HG02759 (cell line): ENCODE measurements around the gene ZNF519.
"Not testable (repeated sequence)": the region's sequence is repeated elsewhere in the genome, so short reads cannot be mapped to it uniquely, and the experiment has no call there.

Experiments
- ATAC-seq: cut with Tn5 transposase; IDR thresholded peaks from one replicate; pipeline ENCODE4 v1.9.1; 2021; ENCODE audit warnings: mild to moderate bottlenecking, moderate library complexity; ENCODE audit not compliant: unreplicated experiment

ZNF519 gene

GRCh38 chr18:14132271-14132700 lies at the start of gene ZNF519:
ZNF519 (minus strand) TSS chr18:14132435; CDS start chr18:14132277, 158 bp downstream.
- peak; percentile 100 for ATAC-seq

- ATAC-seq: no peak
These were observed 47.1 kb upstream of the ZNF519 start for GRCh38 chr18:14179306-14179705.

- ATAC-seq: peak; percentile 92
These were observed 46.3 kb upstream of the ZNF519 start for GRCh38 chr18:14178321-14179196.

GRCh38 chr18:14177540-14178320 lies 45.5 kb upstream of the ZNF519 start:
- ATAC-seq: not testable (repeated sequence)

GRCh38 chr18:14175404-14175803 lies 43.2 kb upstream of the ZNF519 start:
- ATAC-seq: not testable (repeated sequence)

- no peak for ATAC-seq
These were observed 42.5 kb upstream of the ZNF519 start for GRCh38 chr18:14174706-14175085.

GRCh38 chr18:14174002-14174705 lies 41.9 kb upstream of the ZNF519 start:
- ATAC-seq: not testable (repeated sequence)

- ATAC-seq: not testable (repeated sequence)
These were observed 41.1 kb upstream of the ZNF519 start for GRCh38 chr18:14173116-14173951.

GRCh38 chr18:14172142-14173115 lies 40.2 kb upstream of the ZNF519 start:
- not testable (repeated sequence) for ATAC-seq

- ATAC-seq: not testable (repeated sequence)
These were observed 39.3 kb upstream of the ZNF519 start for GRCh38 chr18:14171301-14172141.

- ATAC-seq: not testable (repeated sequence)
These were observed 38.3 kb upstream of the ZNF519 start for GRCh38 chr18:14170367-14171036.

- ATAC-seq: not testable (repeated sequence)
These were observed 30.7 kb upstream of the ZNF519 start for GRCh38 chr18:14162915-14163314.

GRCh38 chr18:14151564-14152113 lies 19.4 kb upstream of the ZNF519 start:
- ATAC-seq: not testable (repeated sequence)

- ATAC-seq: not testable (repeated sequence)
These were observed 18.5 kb upstream of the ZNF519 start for GRCh38 chr18:14150766-14151165.

- ATAC-seq: not testable (repeated sequence)
These were observed 17.7 kb upstream of the ZNF519 start for GRCh38 chr18:14149916-14150420.

GRCh38 chr18:14149121-14149850 lies 17.1 kb upstream of the ZNF519 start:
- not testable (repeated sequence) for ATAC-seq
